Activated CD8-positive, alpha-beta memory T cell treated with anti-CD3 and anti-CD28 coated beads for 36 hours (primary cell): ENCODE measurements around the gene SNAI1. TPM values are rescaled to one million over a fixed set of nuclear protein-coding genes. Genes with fewer than 3 reads are reported as not detected.

ENCODE experiments used
- total RNA-seq, 2 experiments: library from RNA; stranded (reverse); gene quantifications; one replicate each; pipeline ENCODE4 v1.2.3, GENCODE V29; 2021

SNAI1 gene
- total RNA-seq, 2 experiments from 2014 or later: 0.40 to 0.52 TPM

Other genes starting within 250 kb of the SNAI1 start
- 1 to 10 TPM; 8.6 to 10.0 TPM for gene SLC9A8, start 170.2 kb upstream of the SNAI1 start, total RNA-seq
- 10 to 100 TPM; 13.6 to 14.0 TPM for gene SPATA2, start 67.5 kb upstream of the SNAI1 start, total RNA-seq
- gene RNF114, start 46.6 kb upstream of the SNAI1 start, total RNA-seq: 10 to 100 TPM; 59.4 to 63.8 TPM
- 100 to 1,000 TPM; 167 to 174 TPM for gene UBE2V1, start 130.2 kb downstream of the SNAI1 start, total RNA-seq
- 10 to 100 TPM; 20.5 to 20.9 TPM for gene PEDS1, start 170.7 kb downstream of the SNAI1 start, total RNA-seq
- gene CEBPB, start 207.8 kb downstream of the SNAI1 start, total RNA-seq: 10 to 100 TPM; 32.5 to 32.6 TPM